ENCODE measurements around the gene MYOG.

MYOG gene

GRCh38 chr1:203090421-203091198 lies 4.8 kb upstream of the MYOG start:
- no peak overlapping the region for H3K9ac ChIP-seq (ENCODE audit: low read length in 5 of 5)
- no peak overlapping the region for H3K4me3 ChIP-seq (ENCODE audit: low read depth in 1 of 5, low read length in 5 of 5)
- no peaks in the 10 kb centered on the region for H3K36me3 ChIP-seq (ENCODE audit: control insufficient read depth in 5 of 5, insufficient read depth in 5 of 5, low read length in 5 of 5)
- peaks cover 0 to 13% (median 12%) of the 10 kb centered on the region in 5 donors for H3K9me3 ChIP-seq (ENCODE audit: control insufficient read depth in 5 of 5, low read length in 5 of 5)
- no peak overlapping the region for H3K27ac ChIP-seq (ENCODE audit: low read depth, low read length)
- H3K4me1 ChIP-seq (ENCODE audit: control insufficient read depth in 5 of 5, insufficient read depth in 5 of 5, low read length in 5 of 5): peaks cover 0 to 7% (median 2%) of the 10 kb centered on the region in 5 donors
- peaks cover 0 to 8% (median 3%) of the 10 kb centered on the region in 5 donors for H3K27me3 ChIP-seq (ENCODE audit: control insufficient read depth in 5 of 5, insufficient read depth in 4 of 5, low read length in 5 of 5)

GRCh38 chr1:203089651-203090045 lies 3.8 kb upstream of the MYOG start:
- H3K9ac ChIP-seq (ENCODE audit: low read length in 5 of 5): no peak overlapping the region
- peaks cover 0 to 7% (median 2%) of the 10 kb centered on the region in 5 donors for H3K4me1 ChIP-seq (ENCODE audit: control insufficient read depth in 5 of 5, insufficient read depth in 5 of 5, low read length in 5 of 5)
- no peak overlapping the region for H3K4me3 ChIP-seq (ENCODE audit: low read depth in 1 of 5, low read length in 5 of 5)
- H3K9me3 ChIP-seq (ENCODE audit: control insufficient read depth in 5 of 5, low read length in 5 of 5): peaks cover 0 to 4% (median 4%) of the 10 kb centered on the region in 5 donors
- no peaks in the 10 kb centered on the region for H3K36me3 ChIP-seq (ENCODE audit: control insufficient read depth in 5 of 5, insufficient read depth in 5 of 5, low read length in 5 of 5)
- H3K27ac ChIP-seq (ENCODE audit: low read depth, low read length): no peak overlapping the region
- H3K27me3 ChIP-seq (ENCODE audit: control insufficient read depth in 5 of 5, insufficient read depth in 4 of 5, low read length in 5 of 5): peaks cover 0 to 8% (median 3%) of the 10 kb centered on the region in 5 donors

GRCh38 chr1:203089001-203089650 lies 3.3 kb upstream of the MYOG start:
- Histone ChIP-seq H3K27me3 (ENCODE audit: control insufficient read depth in 5 of 5, insufficient read depth in 4 of 5, low read length in 5 of 5) (peaks cover 0 to 8% (median 3%) of the 10 kb centered on the region in 5 donors), H3K9me3 (ENCODE audit: control insufficient read depth in 5 of 5, low read length in 5 of 5) (peaks cover 0 to 4% (median 0%) of the 10 kb centered on the region in 5 donors), H3K4me3 (ENCODE audit: low read depth in 1 of 5, low read length in 5 of 5) (no peak overlapping the region), H3K4me1 (ENCODE audit: control insufficient read depth in 5 of 5, insufficient read depth in 5 of 5, low read length in 5 of 5) (peaks cover 0 to 12% (median 4%) of the 10 kb centered on the region in 5 donors), H3K9ac (ENCODE audit: low read length in 5 of 5) (no peak overlapping the region), H3K27ac (ENCODE audit: low read depth, low read length) (no peak overlapping the region), H3K36me3 (ENCODE audit: control insufficient read depth in 5 of 5, insufficient read depth in 5 of 5, low read length in 5 of 5) (no peaks in the 10 kb centered on the region)

- Histone ChIP-seq H3K27me3 (ENCODE audit: control insufficient read depth in 5 of 5, insufficient read depth in 4 of 5, low read length in 5 of 5) (peaks cover 0 to 8% (median 3%) of the 10 kb centered on the region in 5 donors), H3K4me3 (ENCODE audit: low read depth in 1 of 5, low read length in 5 of 5) (no peak overlapping the region), H3K27ac (ENCODE audit: low read depth, low read length) (no peak overlapping the region), H3K4me1 (ENCODE audit: control insufficient read depth in 5 of 5, insufficient read depth in 5 of 5, low read length in 5 of 5) (peaks cover 0 to 19% (median 7%) of the 10 kb centered on the region in 5 donors), H3K9ac (ENCODE audit: low read length in 5 of 5) (no peak overlapping the region), H3K36me3 (ENCODE audit: control insufficient read depth in 5 of 5, insufficient read depth in 5 of 5, low read length in 5 of 5) (no peaks in the 10 kb centered on the region), H3K9me3 (ENCODE audit: control insufficient read depth in 5 of 5, low read length in 5 of 5) (no peaks in the 10 kb centered on the region)
These were observed 2.6 kb upstream of the MYOG start for GRCh38 chr1:203088441-203088840.

GRCh38 chr1:203086992-203087763 lies 1.4 kb upstream of the MYOG start:
- Histone ChIP-seq H3K36me3 (ENCODE audit: control insufficient read depth in 5 of 5, insufficient read depth in 5 of 5, low read length in 5 of 5) (no peaks in the 10 kb centered on the region), H3K27me3 (ENCODE audit: control insufficient read depth in 5 of 5, insufficient read depth in 4 of 5, low read length in 5 of 5) (peaks cover 0 to 8% (median 3%) of the 10 kb centered on the region in 5 donors), H3K27ac (ENCODE audit: low read depth, low read length) (no peak overlapping the region), H3K9me3 (ENCODE audit: control insufficient read depth in 5 of 5, low read length in 5 of 5) (no peaks in the 10 kb centered on the region), H3K4me1 (ENCODE audit: control insufficient read depth in 5 of 5, insufficient read depth in 5 of 5, low read length in 5 of 5) (peaks cover 0 to 25% (median 7%) of the 10 kb centered on the region in 5 donors), H3K9ac (ENCODE audit: low read length in 5 of 5) (no peak overlapping the region), H3K4me3 (ENCODE audit: low read depth in 1 of 5, low read length in 5 of 5) (no peak overlapping the region)

- Histone ChIP-seq H3K27ac (ENCODE audit: low read depth, low read length) (no peak overlapping the region), H3K4me3 (ENCODE audit: low read depth in 1 of 5, low read length in 5 of 5) (no peak overlapping the region), H3K27me3 (ENCODE audit: control insufficient read depth in 5 of 5, insufficient read depth in 4 of 5, low read length in 5 of 5) (peaks cover 3 to 23% (median 8%) of the 10 kb centered on the region in 5 donors), H3K9me3 (ENCODE audit: control insufficient read depth in 5 of 5, low read length in 5 of 5) (no peaks in the 10 kb centered on the region), H3K9ac (ENCODE audit: low read length in 5 of 5) (no peak overlapping the region), H3K36me3 (ENCODE audit: control insufficient read depth in 5 of 5, insufficient read depth in 5 of 5, low read length in 5 of 5) (no peaks in the 10 kb centered on the region), H3K4me1 (ENCODE audit: control insufficient read depth in 5 of 5, insufficient read depth in 5 of 5, low read length in 5 of 5) (peaks cover 0 to 25% (median 7%) of the 10 kb centered on the region in 5 donors)
These were observed 954 bp downstream of the MYOG start for GRCh38 chr1:203084588-203085527.

GRCh38 chr1:203083463-203083921 lies 2.3 kb downstream of the MYOG start:
- Histone ChIP-seq H3K27me3 (ENCODE audit: control insufficient read depth in 5 of 5, insufficient read depth in 4 of 5, low read length in 5 of 5) (peaks cover 3 to 23% (median 7%) of the 10 kb centered on the region in 5 donors), H3K4me1 (ENCODE audit: control insufficient read depth in 5 of 5, insufficient read depth in 5 of 5, low read length in 5 of 5) (peaks cover 0 to 25% (median 7%) of the 10 kb centered on the region in 5 donors), H3K9me3 (ENCODE audit: control insufficient read depth in 5 of 5, low read length in 5 of 5) (no peaks in the 10 kb centered on the region), H3K9ac (ENCODE audit: low read length in 5 of 5) (no peak overlapping the region), H3K27ac (ENCODE audit: low read depth, low read length) (no peak overlapping the region), H3K36me3 (ENCODE audit: control insufficient read depth in 5 of 5, insufficient read depth in 5 of 5, low read length in 5 of 5) (no peaks in the 10 kb centered on the region), H3K4me3 (ENCODE audit: low read depth in 1 of 5, low read length in 5 of 5) (no peak overlapping the region)

GRCh38 chr1:203082571-203083462 lies 3.0 kb downstream of the MYOG start:
- Histone ChIP-seq H3K9me3 (ENCODE audit: control insufficient read depth in 5 of 5, low read length in 5 of 5) (no peaks in the 10 kb centered on the region), H3K9ac (ENCODE audit: low read length in 5 of 5) (no peak overlapping the region), H3K4me1 (ENCODE audit: control insufficient read depth in 5 of 5, insufficient read depth in 5 of 5, low read length in 5 of 5) (peaks cover 0 to 25% (median 7%) of the 10 kb centered on the region in 5 donors), H3K27ac (ENCODE audit: low read depth, low read length) (no peak overlapping the region), H3K4me3 (ENCODE audit: low read depth in 1 of 5, low read length in 5 of 5) (no peak overlapping the region), H3K36me3 (ENCODE audit: control insufficient read depth in 5 of 5, insufficient read depth in 5 of 5, low read length in 5 of 5) (no peaks in the 10 kb centered on the region), H3K27me3 (ENCODE audit: control insufficient read depth in 5 of 5, insufficient read depth in 4 of 5, low read length in 5 of 5) (peaks cover 3 to 23% (median 7%) of the 10 kb centered on the region in 5 donors)

Measured in subcutaneous abdominal adipose tissue (tissue), 5 donors.